ENCODE data around the gene PDE9A.

GRCh38 chr21:42711667-42712066 is 58.2 kb downstream of the PDE9A start:
- TF ChIP-seq MAX (IDR thresholded peaks at IDR 0.05) = no peak
- TF ChIP-seq EP300 (IDR thresholded peaks at IDR 0.05; ENCODE audit: borderline replicate concordance) = no peak
- no peak for TF ChIP-seq RAD21 (IDR thresholded peaks at IDR 0.05; ENCODE audit: low read depth)

Data from Ishikawa (cell line).